ENCODE measurements around the gene DIPK2B.

- TF ChIP-seq CTCF (conservative IDR thresholded peaks at IDR 0.05; ENCODE audit: low read length) (no peak), EZH2phosphoT487 (IDR thresholded peaks at IDR 0.05; ENCODE audit: borderline replicate concordance) (no peak)
Observed at GRCh38 chrX:45166781-45167180, 33.9 kb downstream of the DIPK2B start.
